ENCODE data around the gene SHISA6.

SHISA6 gene

DNA sequence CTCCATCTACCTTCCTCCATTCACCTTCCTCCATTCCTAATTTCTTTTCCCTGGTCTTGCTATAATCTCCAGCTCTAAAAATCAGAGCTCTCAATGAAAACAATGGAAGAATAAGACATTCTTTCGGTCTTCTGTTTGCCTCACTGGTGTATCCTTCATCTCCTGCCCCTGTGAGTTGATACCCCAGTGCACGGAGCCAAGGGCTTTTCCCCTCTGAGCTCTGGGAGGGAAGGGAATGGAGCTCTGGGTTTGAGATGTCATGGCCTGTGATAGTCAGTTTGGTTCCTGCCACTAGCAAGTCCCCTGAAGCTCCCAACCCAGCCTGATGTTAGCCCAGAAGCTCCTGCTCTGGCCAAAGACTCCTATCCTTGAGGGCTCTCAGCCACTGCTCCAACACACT lies 320.7 kb downstream of the SHISA6 start:
- intact Hi-C loops (cut with DNase I), result no loop called here

GRCh38 chr17:11564589-11565380 lies 323.8 kb downstream of the SHISA6 start:
- no peak for DNase-seq
- intact Hi-C loops (cut with DNase I), result no loop called here

More for the DNA sequence above, 320.7 kb downstream of the SHISA6 start:
- no peak for DNase-seq

DNA sequence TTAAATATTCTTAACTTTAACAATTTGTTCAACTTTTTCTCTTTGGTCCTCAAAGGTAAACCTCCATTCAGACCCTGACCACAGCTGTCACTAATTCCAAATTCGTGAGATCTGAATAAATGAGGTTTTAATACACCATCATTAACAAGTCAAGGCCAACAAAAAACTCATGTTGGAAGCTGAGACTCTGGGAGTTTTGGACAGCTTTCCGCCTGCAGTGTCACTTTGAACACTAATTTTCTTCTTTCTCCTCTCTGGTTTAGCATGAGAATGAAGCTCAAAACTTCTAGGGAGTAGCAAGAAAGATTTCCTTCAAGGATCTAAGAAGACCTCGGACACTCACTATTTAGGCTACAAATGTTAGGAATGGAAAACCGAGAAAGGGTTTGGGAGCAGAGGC lies 324.6 kb downstream of the SHISA6 start:
- intact Hi-C loops (cut with DNase I), result no loop called here
- no peak for DNase-seq

GRCh38 chr17:11578998-11579397 lies 338.0 kb downstream of the SHISA6 start:
- intact Hi-C loops (cut with DNase I), result no loop called here
- DNase-seq, result no peak

DNA sequence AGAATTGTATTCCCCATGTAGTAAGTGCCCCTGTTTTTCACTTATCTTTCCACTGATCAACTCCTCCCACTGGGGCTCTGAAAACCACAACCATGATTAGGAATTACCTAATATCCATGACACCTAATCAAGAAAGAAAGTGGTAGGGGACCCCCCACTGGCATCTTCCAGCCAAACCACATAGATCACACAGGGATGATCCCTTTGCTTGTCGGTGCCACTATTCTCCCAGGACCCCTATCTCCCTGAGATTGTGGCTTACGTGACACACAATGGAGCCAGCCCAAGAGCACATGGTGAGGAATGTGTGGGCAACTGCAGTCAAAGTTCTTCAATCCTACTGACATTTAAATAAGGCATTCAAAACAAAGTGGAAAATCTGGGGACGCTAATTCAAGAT lies 339.7 kb downstream of the SHISA6 start:
- DNase-seq, result no peak
- intact Hi-C loops (cut with DNase I), result no loop called here

DNA sequence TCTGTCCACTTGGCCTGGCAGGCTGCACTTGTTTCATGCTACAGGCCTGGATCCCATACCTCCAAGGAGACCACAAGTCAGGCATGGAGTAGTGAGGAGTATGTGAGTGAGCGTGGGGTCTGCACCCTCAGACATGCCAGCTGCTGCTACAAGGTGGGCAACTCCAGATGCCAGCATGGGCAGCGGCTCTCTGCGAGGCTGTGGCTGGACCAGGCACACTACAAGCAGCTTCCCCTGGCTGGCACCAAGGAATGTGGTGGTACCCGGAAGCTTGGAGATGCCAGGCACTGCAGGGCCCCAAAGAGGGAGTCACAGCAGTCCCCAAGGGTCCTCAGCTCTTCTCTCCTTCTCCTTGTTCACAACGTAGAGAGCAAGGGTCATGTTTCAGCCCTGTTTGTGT lies 341.2 kb downstream of the SHISA6 start:
- intact Hi-C loops (cut with DNase I), result no loop called here
- DNase-seq, result no peak

- intact Hi-C loops (cut with DNase I), result no loop called here
- no peak for DNase-seq
Measured at GRCh38 chr17:11583306-11583992, 342.4 kb downstream of the SHISA6 start.

DNA sequence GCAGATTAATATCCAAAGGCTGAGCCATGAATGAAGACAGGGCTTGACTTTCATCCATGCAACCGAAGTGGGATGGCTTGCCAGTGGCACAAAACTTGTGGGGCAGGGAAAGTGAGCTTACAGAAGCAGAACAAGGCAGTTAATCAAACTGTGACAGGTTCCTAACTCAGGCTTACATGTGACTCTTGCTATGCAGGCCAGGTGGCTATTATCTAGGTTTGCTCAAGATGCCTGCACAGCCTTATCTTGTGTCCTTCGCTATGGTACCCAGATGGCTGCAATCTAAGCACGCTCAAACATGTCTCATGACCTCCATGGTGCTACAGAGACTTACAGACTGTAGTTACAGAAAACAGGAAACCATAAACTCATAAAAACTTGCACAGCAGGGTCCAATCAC lies 348.7 kb downstream of the SHISA6 start:
- no peak for DNase-seq
- intact Hi-C loops (cut with DNase I), result loop anchor here (10.0 kb wide), 1 partner anchor 55 kb away; no protein-coding TSS in a partner anchor

- intact Hi-C loops (cut with DNase I), result loop anchor here (10.0 kb wide), 1 partner anchor 46 kb away; no protein-coding TSS in a partner anchor
- DNase-seq, result peak; percentile 81 to 99 (median 95)
Measured at GRCh38 chr17:11598274-11599221, 357.5 kb downstream of the SHISA6 start, which contains the start of gene DNAH9. TSS of gene DNAH9 (plus strand) at chr17:11598470. CDS start at chr17:11598499, 29 bp downstream.

- intact Hi-C loops (cut with DNase I), result no loop called here
- no peak for DNase-seq
Measured at GRCh38 chr17:11601661-11602060, 360.6 kb downstream of the SHISA6 start.

- no peak for DNase-seq
- intact Hi-C loops (cut with DNase I), result no loop called here
Measured at GRCh38 chr17:11608396-11608795, 367.4 kb downstream of the SHISA6 start.

- DNase-seq, result no peak
- intact Hi-C loops (cut with DNase I), result no loop called here
Measured at GRCh38 chr17:11610999-11611566, 370.1 kb downstream of the SHISA6 start.

DNA sequence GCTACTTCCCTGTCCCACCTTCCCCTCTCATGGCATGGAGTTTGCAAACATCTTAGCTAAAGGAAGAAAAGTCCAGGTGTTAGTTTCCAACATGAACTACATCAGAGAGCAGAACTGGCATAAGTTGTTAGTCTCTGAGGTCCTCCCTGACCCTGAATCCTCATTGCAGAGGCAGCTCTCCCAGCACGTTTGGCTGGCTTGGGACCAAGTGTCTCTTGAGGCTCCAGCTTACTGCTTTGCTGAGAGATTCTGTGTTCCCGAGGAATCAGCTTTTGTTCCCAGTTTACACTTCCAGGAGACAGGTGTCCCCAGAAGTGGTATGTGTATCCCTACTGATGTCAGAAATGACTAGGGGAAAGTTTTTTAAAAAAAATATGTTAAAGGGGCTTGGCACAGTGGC lies 371.9 kb downstream of the SHISA6 start:
- intact Hi-C loops (cut with DNase I), result no loop called here

More for the DNA sequence above, 371.9 kb downstream of the SHISA6 start:
- DNase-seq, result no peak
